GM13976 (cell line): Measurements from ENCODE around the gene IL3.

Source experiments
- DNase-seq: peaks from one replicate; pipeline ENCODE4 v3.0.0; 2012; ENCODE audit warnings: low spot score
- in situ Hi-C: fragments of 300-500 bp; cut with MboI; formaldehyde crosslinking; loops from one replicate; pipeline ENCODE4 v1.12.0; 2022; ENCODE audit warnings: low sequenced_read_pairs, mixed read lengths, inconsistent platforms; ENCODE audit not compliant: unreplicated experiment
- TF ChIP-seq, protein P1 (sequence below): IDR thresholded peaks from 2 replicates; pipeline ENCODE4 v1.5.1; 2012; ENCODE audit warnings: borderline replicate concordance, mild to moderate bottlenecking; ENCODE audit not compliant: insufficient read depth; ENCODE audit errors: extremely low read depth, missing control alignments, control extremely low read depth

Gene IL3

DNA sequence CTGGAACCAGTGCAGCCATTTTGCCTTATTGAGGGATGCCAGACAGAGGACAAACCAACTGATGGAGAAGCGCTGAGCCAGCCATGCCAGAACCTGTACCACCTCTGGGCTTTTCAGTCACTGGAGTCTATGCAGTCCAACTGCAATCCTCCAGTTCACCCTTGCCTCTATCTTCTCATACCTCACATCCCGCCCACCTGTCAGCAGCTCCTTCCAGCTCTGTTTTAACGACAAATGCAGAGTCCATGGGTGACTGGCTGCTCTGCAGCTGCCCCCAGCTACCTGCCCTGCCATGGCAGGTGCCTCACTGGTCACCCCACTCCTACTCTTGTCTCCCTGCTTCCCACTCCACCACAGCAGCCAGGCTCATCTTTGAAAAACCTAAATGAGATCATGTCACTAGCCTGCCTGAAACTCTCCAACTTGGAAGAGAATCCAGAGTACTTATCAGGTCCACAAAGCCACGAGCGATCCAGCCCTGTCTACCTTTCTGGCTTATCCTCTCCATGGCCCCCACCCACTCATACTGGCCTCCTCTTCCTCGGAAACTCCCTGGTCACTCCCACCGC lies 35.0 kb upstream of the IL3 start:
- no peak for DNase-seq
- TF ChIP-seq, protein P1, sequence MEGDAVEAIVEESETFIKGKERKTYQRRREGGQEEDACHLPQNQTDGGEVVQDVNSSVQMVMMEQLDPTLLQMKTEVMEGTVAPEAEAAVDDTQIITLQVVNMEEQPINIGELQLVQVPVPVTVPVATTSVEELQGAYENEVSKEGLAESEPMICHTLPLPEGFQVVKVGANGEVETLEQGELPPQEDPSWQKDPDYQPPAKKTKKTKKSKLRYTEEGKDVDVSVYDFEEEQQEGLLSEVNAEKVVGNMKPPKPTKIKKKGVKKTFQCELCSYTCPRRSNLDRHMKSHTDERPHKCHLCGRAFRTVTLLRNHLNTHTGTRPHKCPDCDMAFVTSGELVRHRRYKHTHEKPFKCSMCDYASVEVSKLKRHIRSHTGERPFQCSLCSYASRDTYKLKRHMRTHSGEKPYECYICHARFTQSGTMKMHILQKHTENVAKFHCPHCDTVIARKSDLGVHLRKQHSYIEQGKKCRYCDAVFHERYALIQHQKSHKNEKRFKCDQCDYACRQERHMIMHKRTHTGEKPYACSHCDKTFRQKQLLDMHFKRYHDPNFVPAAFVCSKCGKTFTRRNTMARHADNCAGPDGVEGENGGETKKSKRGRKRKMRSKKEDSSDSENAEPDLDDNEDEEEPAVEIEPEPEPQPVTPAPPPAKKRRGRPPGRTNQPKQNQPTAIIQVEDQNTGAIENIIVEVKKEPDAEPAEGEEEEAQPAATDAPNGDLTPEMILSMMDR = no peak
- in situ Hi-C loops = no loop called here

DNA sequence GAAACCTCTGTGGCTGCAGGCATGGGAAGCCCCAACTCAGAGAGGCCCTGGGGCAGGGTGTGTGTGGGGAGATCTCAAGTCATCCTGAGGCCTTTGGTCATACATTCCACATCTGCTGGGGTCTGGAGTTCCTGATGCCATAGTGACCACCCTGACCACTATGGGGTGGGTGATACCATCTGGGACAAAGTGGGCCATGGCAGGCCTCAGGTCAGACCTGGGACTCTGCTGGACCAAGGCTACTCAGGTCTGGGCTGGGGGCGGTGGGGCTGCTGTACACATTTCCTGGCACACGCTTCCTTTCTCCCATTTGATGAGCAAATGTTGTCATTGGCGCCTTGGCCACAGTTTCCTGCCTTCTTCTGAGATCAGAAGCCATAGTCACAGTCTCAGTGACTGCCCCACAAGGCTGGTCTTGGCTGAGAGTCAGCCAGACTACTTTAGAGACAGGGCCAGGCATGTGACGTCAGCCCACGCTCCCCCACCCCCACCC lies 33.9 kb upstream of the IL3 start:
- no peak for DNase-seq
- TF ChIP-seq, protein P1 = no peak
- in situ Hi-C loops = no loop called here

DNA sequence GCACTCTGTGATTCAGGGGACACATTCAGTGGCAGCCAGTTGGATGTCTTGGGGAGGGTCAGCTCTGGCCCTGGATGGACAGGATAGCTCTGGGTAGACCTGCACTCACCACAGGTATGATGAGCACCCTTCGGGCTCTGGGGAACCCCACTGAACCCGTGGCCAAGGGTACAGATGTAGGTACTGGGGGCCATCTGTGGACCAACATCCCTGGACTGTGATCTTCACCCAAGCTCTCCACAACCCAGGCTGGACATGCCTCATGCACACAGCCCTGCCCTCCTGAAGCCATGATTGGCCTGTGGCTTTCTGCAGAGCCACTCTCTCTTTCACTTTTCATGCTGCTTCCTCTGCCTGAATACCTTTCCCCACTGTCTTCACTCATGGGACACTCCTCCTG lies 33.4 kb upstream of the IL3 start:
- no peak for DNase-seq
- in situ Hi-C loops = no loop called here
- TF ChIP-seq, protein P1 = no peak

DNA sequence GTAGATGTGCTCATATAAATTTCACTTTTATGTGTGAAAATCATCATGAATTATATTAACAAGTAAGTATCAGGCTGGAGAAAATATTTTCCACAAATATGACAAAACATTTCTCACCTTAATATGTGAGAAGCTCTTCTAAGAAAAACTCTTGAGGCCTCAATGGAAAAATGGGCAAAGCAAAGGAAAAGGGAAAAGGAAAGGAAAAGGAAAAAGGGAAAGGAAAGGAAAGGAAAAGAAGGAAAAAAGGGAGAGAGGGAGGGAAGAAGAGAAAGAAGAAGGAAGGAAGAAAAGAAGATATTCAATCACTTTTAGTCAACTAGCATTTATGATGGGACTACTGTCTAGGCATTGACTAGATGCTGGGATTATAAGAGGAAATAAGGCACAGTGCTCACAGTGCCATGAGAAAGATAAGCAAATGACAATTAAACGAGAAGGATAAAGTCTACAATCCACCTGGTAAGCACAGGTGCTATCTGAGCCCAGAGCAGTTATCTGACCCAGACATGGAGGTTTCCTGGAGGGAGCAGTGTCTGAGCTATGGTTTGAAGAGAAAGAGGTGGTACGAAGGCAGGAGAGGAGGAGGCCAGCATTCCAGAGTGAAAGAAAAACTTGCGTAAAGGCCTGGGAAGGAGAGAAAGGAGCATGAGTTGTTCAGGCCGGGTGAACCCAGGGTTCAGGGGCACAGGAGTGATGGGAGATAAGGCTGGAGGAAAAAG lies 30.7 kb upstream of the IL3 start:
- TF ChIP-seq, protein P1 = no peak
- in situ Hi-C loops = no loop called here
- no peak for DNase-seq

DNA sequence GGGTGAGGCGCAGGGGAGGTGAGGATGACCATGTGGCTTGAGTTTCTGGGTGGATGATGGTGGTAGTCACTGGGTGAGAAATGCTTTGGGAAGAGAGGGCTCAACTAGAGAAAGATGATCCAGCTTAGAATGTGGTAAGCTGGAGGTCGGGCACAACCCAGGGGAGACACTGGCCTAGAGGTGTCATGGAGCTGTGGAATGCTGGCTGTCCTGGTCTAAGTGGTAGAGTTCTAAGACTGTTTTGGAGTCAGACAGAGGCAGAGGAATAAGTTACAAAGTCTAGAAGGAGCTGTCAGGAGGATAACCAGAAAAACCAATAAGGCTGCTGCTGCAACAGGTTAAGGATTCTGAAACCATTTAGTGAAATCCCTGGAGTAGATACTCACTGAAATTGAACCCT lies 29.8 kb upstream of the IL3 start:
- TF ChIP-seq, protein P1 = no peak
- no peak for DNase-seq
- in situ Hi-C loops = no loop called here

DNA sequence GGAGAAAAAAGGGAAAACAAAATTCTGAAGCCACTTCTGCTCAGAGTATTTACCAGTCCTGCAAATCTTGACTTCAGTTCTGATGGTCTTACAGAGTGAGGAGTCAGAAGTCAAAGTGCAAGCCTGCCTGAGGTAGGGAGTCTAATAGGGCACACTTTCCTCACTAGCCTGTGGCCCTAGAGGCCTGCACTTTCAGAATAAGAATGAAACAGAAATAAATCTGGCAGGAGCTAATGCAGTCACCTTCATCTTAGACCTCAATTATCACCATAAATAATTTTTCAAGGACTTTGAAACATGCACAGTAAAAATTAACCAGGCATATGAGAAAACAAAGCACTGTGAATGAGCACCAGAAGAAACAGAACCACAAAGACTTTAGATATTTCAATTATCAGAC lies 28.3 kb upstream of the IL3 start:
- in situ Hi-C loops = no loop called here
- TF ChIP-seq, protein P1 = no peak
- DNase-seq = no peak
